Measurements from ENCODE around the gene PXMP4.

Gene PXMP4

GRCh38 chr20:33686100-33686983 lies 33.8 kb downstream of the PXMP4 start, which contains the start of gene E2F1 (continued):
- TF ChIP-seq ZNF214 (tag by site-specific recombination; IDR thresholded peaks at IDR 0.05; ENCODE audit: borderline replicate concordance) (no peak), ZNF677 (tag by site-specific recombination; IDR thresholded peaks at IDR 0.05) (no peak), ZNF610 (tag by site-specific recombination; IDR thresholded peaks at IDR 0.05; ENCODE audit: borderline replicate concordance) (peak; percentile 65; the same call in 1 of the 2 replicates), ZNF585B (tag by site-specific recombination; IDR thresholded peaks at IDR 0.05) (no peak), ZNF596 (tag by site-specific recombination; IDR thresholded peaks at IDR 0.05) (no peak), ZSCAN16 (tag by site-specific recombination; IDR thresholded peaks at IDR 0.05) (0 out of 2 replicates have a peak, but pooled peaks have one; percentile 60), ZNF518A (tag by site-specific recombination; conservative IDR thresholded peaks at IDR 0.05; ENCODE audit: low read depth) (no peak), ATF2 (tag by site-specific recombination; IDR thresholded peaks at IDR 0.05; ENCODE audit: low read depth) (no peak), CTCF (tag by site-specific recombination; IDR thresholded peaks at IDR 0.05) (peak; percentile 69; the same call in 1 of the 2 replicates), ZNF768 (tag by site-specific recombination; IDR thresholded peaks at IDR 0.05) (no peak), ZNF416 (tag by site-specific recombination; IDR thresholded peaks at IDR 0.05) (no peak), ZBTB11 (tag by site-specific recombination; conservative IDR thresholded peaks at IDR 0.05; ENCODE audit: low read depth) (no peak), GLIS1 (tag by site-specific recombination; IDR thresholded peaks at IDR 0.05) (peak; percentile 30; the same call in 1 of the 2 replicates), GLI2 (tag by site-specific recombination; IDR thresholded peaks at IDR 0.05; ENCODE audit: borderline replicate concordance, low read depth) (no peak), ZNF571 (tag by site-specific recombination; IDR thresholded peaks at IDR 0.05) (no peak), ZNF555 (tag by site-specific recombination; conservative IDR thresholded peaks at IDR 0.05) (no peak), ZNF792 (tag by site-specific recombination; IDR thresholded peaks at IDR 0.05) (no peak), ZBTB26 (tag by site-specific recombination; optimal IDR thresholded peaks at IDR 0.05) (peak; percentile 74), PATZ1 (tag by site-specific recombination; IDR thresholded peaks at IDR 0.05) (peak; percentile 71), ZBTB17 (tag by site-specific recombination; IDR thresholded peaks at IDR 0.05) (peak; percentile 59; the same call in 1 of the 2 replicates), ZNF600 (tag by site-specific recombination; IDR thresholded peaks at IDR 0.05) (peak; percentile 98), ZNF248 (tag by site-specific recombination; IDR thresholded peaks at IDR 0.05) (no peak), SCRT2 (tag by site-specific recombination; IDR thresholded peaks at IDR 0.05) (peak; percentile 92)

Measured in HEK293 (cell line).